Stimulated activated CD8-positive, alpha-beta memory T cell treated with anti-CD3 and anti-CD28 coated beads, Interleukin-15, amount 100 ng/mL, for 48 hours (primary cell): Measurements from ENCODE around the gene P2RX5.
A peak's percentile ranks its signal among the peaks of the same experiment; 100 is the strongest.
"Not testable (repeated sequence)": the region's sequence is repeated elsewhere in the genome, so short reads cannot be mapped to it uniquely, and the experiment has no call there.

Source experiments
- DNase-seq, 2 donors: peaks; one replicate each; pipeline ENCODE4 v3.0.0-alpha.2; 2020; ENCODE audit warnings: low read depth in 2 of 2

The P2RX5 gene

GRCh38 chr17:3695723-3696411, at the start of gene P2RX5:
Gene P2RX5, minus strand, starts transcription at chr17:3696155. Its CDS starts 150 bp downstream, at chr17:3696005.
- peak; percentile 13 to 32 for DNase-seq

DNA sequence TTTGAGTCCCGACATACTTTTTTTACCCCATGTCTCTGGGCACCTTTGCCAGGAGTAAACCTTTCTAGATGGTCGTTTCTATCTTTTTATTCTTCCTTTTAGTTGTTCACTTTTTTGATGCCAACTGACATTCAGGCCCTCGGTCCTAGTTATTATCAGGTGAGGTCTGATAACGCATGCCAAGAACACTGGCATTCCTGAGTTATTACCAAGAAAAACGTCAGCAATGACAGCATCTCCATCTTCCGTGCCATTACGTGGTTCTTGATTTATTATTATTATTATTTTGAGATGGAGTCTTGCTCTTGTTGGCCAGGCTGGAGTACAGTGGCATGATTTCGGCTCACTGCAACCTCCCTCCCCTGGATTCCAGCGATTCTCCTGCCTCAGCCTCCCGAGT, 49.1 kb upstream of the P2RX5 start:
- no peak for DNase-seq

DNA sequence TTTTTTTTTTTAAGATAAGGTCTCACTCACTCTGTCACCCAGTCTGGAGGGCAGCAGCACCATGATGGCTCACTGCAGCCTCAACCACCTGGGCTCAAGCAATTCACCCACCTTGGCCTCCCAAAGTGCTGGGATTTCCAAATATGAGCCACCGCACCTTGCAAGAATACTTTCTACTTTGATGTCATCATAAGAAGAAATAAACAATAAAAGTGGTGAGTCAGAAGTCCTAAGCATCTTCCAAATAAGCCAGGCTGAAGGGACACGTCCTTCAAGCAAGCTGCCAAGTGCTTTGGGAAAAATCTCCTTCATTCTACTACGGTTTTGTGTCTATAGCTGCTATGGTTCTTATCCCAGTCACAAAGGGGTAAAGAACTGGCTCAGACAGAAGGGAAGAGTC, 48.1 kb upstream of the P2RX5 start:
- no peak for DNase-seq

GRCh38 chr17:3740611-3741073, 44.7 kb upstream of the P2RX5 start:
- DNase-seq: no peak

DNA sequence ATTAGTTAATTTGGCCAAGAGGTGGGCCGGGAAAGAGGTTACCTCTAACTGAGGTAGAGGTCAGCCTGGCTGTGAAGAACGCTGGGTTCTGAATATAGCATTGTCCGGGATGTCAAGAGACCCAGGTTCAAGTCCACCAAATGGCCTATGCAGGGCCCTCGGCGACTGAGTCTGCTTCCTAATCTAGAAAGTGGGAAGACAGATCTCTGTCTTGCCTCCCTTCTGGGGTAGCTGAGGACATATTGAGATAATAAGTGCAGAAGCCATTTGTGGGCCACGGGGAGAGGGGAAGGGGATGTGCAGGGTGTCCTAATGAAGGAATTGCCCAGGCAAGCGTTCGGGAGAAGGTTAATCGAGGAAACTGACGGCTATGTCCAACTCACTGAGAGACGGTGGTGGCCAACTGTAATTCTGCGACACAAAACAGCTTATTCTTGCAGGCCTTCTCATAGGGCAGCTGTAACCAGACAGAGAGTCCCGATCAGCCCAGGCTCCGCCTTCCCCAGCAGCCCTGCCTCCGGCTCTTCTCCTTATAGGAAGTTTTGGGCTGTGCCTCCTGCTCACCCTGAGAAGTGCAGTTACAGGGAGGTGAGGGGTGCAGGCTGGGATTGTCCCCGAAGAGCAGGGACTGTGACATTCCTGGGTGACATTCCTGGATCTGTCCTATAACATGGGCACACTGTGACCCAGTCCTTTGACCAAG, 43.6 kb upstream of the P2RX5 start:
- DNase-seq: no peak

- DNase-seq: peak; percentile 56 to 65
Observed at GRCh38 chr17:3738562-3739295, 42.8 kb upstream of the P2RX5 start.

- DNase-seq: no peak
Observed at GRCh38 chr17:3735515-3735914, 39.6 kb upstream of the P2RX5 start.

DNA sequence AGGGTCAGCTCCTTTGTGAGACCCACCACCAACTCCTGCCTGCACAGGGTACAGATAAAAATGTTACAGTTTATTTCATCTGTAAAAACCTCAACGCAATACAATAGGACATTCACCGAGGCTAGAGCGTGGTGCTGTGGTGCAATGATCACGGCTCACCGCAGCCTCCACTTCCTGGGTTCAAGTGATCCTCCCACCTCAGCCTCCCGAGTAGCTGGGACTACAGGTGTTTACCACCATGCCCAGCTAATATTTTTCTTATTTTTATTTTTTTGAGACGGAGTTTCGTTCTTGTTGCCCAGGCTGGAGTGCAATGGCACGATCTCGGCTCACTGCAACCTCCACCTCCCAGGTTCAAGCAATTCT, 38.9 kb upstream of the P2RX5 start:
- DNase-seq: not testable (repeated sequence)

- DNase-seq: no peak
Observed at GRCh38 chr17:3732210-3732621, 36.3 kb upstream of the P2RX5 start.

- no peak for DNase-seq
Observed at GRCh38 chr17:3730881-3731429, 35.0 kb upstream of the P2RX5 start.

- no peak for DNase-seq
Observed at GRCh38 chr17:3729881-3730280, 33.9 kb upstream of the P2RX5 start.

- not testable (repeated sequence) for DNase-seq
Observed at GRCh38 chr17:3728099-3728498, 32.1 kb upstream of the P2RX5 start.

DNA sequence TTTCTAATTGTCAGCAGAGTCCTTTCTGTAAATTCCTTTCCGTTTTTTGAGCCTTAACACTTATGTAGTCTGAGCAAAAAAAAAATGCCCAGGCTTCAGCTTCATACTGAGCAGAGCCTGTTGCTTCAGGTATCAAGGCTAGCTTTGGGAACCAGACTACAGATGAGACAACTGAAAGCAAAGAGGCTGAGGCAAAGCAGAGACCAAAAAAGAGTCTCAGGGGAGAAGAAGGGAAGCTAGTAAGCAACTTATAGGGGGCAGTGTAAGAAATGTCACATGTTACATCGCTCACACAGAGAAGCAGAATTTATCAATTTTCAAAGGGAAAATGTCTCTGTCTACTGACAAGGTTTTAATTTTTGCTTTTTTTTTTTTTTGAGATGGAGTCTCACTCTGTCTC, 31.1 kb upstream of the P2RX5 start:
- DNase-seq: no peak

DNA sequence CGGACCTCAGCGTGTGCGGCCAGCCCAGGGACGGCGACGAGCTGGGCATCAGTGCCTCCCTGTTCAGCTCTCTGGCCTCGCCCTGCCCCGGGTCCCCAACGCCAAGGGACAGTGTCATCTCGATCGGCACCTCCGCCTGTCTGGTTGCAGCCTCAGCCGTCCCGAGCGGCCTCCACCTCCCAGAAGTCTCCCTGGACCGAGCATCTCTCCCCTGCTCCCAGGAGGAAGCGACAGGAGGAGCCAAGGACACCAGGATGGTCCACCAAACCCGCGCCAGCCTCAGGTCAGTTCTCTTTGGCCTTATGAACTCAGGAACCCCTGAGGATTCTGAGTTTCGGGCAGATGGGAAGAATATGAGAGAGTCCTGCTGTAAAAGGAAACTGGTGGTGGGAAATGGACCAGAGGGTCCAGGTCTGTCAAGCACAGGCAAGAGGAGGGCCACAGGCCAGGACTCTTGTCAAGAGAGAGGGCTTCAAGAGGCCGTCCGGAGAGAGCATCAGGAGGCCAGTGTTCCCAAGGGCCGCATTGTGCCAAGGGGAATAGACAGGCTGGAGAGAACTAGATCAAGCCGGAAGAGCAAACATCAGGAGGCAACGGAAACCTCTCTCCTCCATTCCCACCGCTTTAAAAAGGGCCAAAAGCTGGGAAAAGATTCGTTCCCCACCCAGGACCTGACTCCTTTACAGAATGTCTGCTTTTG, 28.6 kb upstream of the P2RX5 start:
- DNase-seq: no peak

DNA sequence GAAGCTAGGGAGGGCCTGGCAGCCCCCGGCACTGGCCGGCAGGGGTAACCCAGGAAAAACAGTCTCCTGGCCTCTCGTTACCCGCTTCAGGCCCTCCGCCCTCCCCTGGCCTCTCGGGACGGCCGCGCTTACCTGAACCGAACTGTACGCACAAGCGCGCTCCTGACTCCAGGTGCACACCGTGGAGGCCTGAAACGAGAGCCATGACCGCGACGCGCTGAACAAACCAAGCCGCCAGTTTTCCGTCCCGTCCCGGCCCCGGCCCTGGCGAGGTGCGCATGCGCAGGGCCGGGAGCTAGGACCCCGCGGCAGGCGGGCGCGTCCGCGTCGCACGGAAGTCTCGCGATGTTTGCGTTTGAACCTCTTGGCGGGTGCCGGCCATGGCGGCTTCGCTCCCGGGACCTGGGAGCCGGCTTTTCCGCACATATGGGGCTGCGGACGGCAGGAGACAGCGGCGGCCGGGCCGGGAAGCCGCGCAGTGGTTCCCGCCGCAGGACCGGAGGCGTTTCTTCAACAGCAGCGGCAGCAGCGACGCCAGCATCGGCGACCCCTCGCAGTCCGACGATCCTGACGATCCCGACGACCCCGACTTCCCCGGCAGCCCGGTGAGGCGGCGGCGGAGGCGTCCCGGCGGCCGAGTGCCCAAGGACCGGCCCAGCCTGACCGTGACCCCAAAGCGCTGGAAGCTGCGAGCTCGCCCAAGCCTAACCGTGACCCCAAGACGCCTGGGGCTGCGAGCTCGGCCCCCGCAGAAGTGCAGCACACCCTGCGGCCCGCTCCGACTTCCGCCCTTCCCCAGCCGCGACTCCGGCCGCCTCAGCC, 27.8 kb upstream of the P2RX5 start, which contains the start of gene HASPIN:
Gene HASPIN (plus strand): TSS at position 348 of the 822 bp plus-strand sequence. CDS start 33 bp downstream, at position 381.
- peak; percentile 90 for DNase-seq

GRCh38 chr17:3723188-3723555, 27.2 kb upstream of the P2RX5 start:
- no peak for DNase-seq

- no peak for DNase-seq
Observed at GRCh38 chr17:3722716-3723115, 26.8 kb upstream of the P2RX5 start.

- DNase-seq: no peak
Observed at GRCh38 chr17:3719265-3719664, 23.3 kb upstream of the P2RX5 start.

- no peak for DNase-seq
Observed at GRCh38 chr17:3718201-3718600, 22.2 kb upstream of the P2RX5 start.

GRCh38 chr17:3715296-3715695, 19.3 kb upstream of the P2RX5 start:
- DNase-seq: no peak
